ENCODE measurements around the gene SLC25A53. TPM values are rescaled to one million over a fixed set of nuclear protein-coding genes. Genes with fewer than 3 reads are reported as not detected.
"Not testable (repeated sequence)": the region's sequence is repeated elsewhere in the genome, so short reads cannot be mapped to it uniquely, and the experiment has no call there.

Gene SLC25A53
- total and polyA plus RNA-seq, 4 donors, result 6.5 to 15.9 (median 10.3) TPM

GRCh38 chrX:104098151-104098808 lies 58.5 kb downstream of the SLC25A53 start:
- H3K36me3 ChIP-seq (ENCODE audit: control insufficient read depth in 1 of 2, insufficient read depth in 2 of 2, low read length in 1 of 2), result no peaks in the 10 kb centered on the region
- no peaks in the 10 kb centered on the region for H3K27me3 ChIP-seq (ENCODE audit: control insufficient read depth in 1 of 2, insufficient read depth in 2 of 2, low read length in 1 of 2)
- intact Hi-C loops (cut with DNase I), result no loop called here
- no peak overlapping the region for H3K4me3 ChIP-seq (ENCODE audit: low read length in 2 of 2)
- no peak overlapping the region for H3K27ac ChIP-seq (ENCODE audit: low read depth in 1 of 2, low read length in 2 of 2)
- no peaks in the 10 kb centered on the region for H3K9me3 ChIP-seq (ENCODE audit: control insufficient read depth, low read length)
- DNase-seq (no peak), ATAC-seq (ENCODE audit: low FRiP score) (no peak)
- WGBS, 2 donors, result 1 to 4% methylated on average over 4 of the region's 4 CpGs
- H3K4me1 ChIP-seq (ENCODE audit: control insufficient read depth in 1 of 2, insufficient read depth in 2 of 2, low read length in 2 of 2), result no peaks in the 10 kb centered on the region

- ATAC-seq (ENCODE audit: low FRiP score), result no peak
- Histone ChIP-seq H3K4me1 (ENCODE audit: control insufficient read depth in 1 of 2, insufficient read depth in 2 of 2, low read length in 2 of 2) (no peaks in the 10 kb centered on the region), H3K27me3 (ENCODE audit: control insufficient read depth in 1 of 2, insufficient read depth in 2 of 2, low read length in 1 of 2) (no peaks in the 10 kb centered on the region), H3K9me3 (ENCODE audit: control insufficient read depth, low read length) (no peaks in the 10 kb centered on the region), H3K27ac (ENCODE audit: low read depth in 1 of 2, low read length in 2 of 2) (no peak overlapping the region), H3K36me3 (ENCODE audit: control insufficient read depth in 1 of 2, insufficient read depth in 2 of 2, low read length in 1 of 2) (no peaks in the 10 kb centered on the region), H3K4me3 (ENCODE audit: low read length in 2 of 2) (no peak overlapping the region)
- 79 to 86% methylated on average over 7 of the region's 7 CpGs for WGBS, 2 donors
- intact Hi-C loops (cut with DNase I), result no loop called here
- DNase-seq, result no peak
Observed at GRCh38 chrX:104085919-104086318, 70.9 kb downstream of the SLC25A53 start.

- DNase-seq, result no peak
- Histone ChIP-seq H3K4me1 (ENCODE audit: control insufficient read depth in 1 of 2, insufficient read depth in 2 of 2, low read length in 2 of 2) (no peaks in the 10 kb centered on the region), H3K9me3 (ENCODE audit: control insufficient read depth, low read length) (no peaks in the 10 kb centered on the region), H3K36me3 (ENCODE audit: control insufficient read depth in 1 of 2, insufficient read depth in 2 of 2, low read length in 1 of 2) (no peaks in the 10 kb centered on the region), H3K27me3 (ENCODE audit: control insufficient read depth in 1 of 2, insufficient read depth in 2 of 2, low read length in 1 of 2) (no peaks in the 10 kb centered on the region), H3K27ac (ENCODE audit: low read depth in 1 of 2, low read length in 2 of 2) (no peak overlapping the region), H3K4me3 (ENCODE audit: low read length in 2 of 2) (no peak overlapping the region)
- 83 to 94% methylated on average over 6 to 7 of the region's 7 CpGs for WGBS, 2 donors
- ATAC-seq (ENCODE audit: low FRiP score), result no peak
- intact Hi-C loops (cut with DNase I), result no loop called here
Observed at GRCh38 chrX:104085477-104085876, 71.3 kb downstream of the SLC25A53 start.

DNA sequence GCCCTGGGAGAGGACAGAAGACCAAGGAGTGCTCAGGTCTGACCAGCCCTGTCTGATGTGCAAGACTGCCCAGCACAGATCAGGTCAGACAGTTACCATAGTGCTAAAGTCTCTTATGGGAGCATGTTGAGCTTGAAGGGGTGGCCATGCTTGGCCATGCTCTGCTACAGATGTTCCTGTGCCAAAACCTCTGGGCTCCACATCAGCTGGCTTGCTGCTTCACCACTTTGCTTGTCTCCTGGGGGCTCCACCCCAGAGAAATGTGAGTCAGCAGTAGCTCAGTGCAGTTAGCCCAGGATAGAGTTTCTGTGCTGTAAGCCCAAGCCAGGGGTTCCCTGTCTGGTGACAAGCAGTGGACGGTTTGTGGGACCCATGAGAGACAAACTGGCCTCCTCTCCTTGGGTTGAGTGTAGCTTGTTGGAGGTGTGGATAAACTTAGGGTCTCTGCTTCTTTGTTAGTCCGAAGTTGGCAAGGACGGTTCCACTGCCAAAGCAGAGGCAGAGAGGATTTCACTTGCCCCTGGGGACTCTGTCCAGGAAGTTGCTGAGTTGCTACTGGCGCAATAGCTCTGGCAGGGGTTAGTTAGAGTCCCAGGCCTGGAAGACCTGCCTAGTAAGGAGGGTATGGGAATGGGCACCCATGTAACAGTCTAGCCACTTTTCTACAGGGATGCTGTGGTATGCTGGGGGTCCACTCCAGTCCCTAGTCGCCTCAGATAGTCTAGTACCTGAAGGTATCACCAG lies 72.1 kb downstream of the SLC25A53 start:
- no peak for DNase-seq
- WGBS, 2 donors, result 31 to 45% methylated on average over 5 of the region's 5 CpGs
- H3K4me1 ChIP-seq (ENCODE audit: control insufficient read depth in 1 of 2, insufficient read depth in 2 of 2, low read length in 2 of 2), result no peaks in the 10 kb centered on the region
- H3K9me3 ChIP-seq (ENCODE audit: control insufficient read depth, low read length), result no peaks in the 10 kb centered on the region
- no peaks in the 10 kb centered on the region for H3K36me3 ChIP-seq (ENCODE audit: control insufficient read depth in 1 of 2, insufficient read depth in 2 of 2, low read length in 1 of 2)
- H3K4me3 ChIP-seq (ENCODE audit: low read length in 2 of 2), result no peak overlapping the region
- no peaks in the 10 kb centered on the region for H3K27me3 ChIP-seq (ENCODE audit: control insufficient read depth in 1 of 2, insufficient read depth in 2 of 2, low read length in 1 of 2)
- H3K27ac ChIP-seq (ENCODE audit: low read depth in 1 of 2, low read length in 2 of 2), result no peak overlapping the region
- intact Hi-C loops (cut with DNase I), result no loop called here
- ATAC-seq (ENCODE audit: low FRiP score), result peak; percentile 26

DNA sequence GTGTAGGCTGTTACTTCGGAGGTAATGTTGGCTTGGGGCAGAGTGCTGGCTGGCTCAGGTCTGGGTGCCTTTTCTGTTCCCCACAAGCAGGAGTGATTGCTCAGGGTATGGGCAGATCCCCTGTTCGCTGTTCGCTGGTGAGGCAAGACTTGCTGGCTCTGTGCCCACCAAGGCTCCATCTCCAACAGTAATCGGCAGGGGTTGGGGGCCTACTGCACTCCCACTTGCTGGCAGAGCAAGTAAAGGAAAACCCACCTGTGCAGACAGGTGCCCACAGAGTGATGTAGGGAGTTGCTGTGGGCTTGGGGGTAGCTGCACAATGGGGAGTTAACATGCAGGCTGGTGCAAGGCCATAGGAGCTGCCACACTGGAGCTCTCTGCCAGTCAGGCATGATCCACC lies 72.7 kb downstream of the SLC25A53 start:
- no peaks in the 10 kb centered on the region for H3K27me3 ChIP-seq (ENCODE audit: control insufficient read depth in 1 of 2, insufficient read depth in 2 of 2, low read length in 1 of 2)
- no peaks in the 10 kb centered on the region for H3K4me1 ChIP-seq (ENCODE audit: control insufficient read depth in 1 of 2, insufficient read depth in 2 of 2, low read length in 2 of 2)
- intact Hi-C loops (cut with DNase I), result no loop called here
- WGBS, 2 donors, result 78 to 84% methylated on average over 4 of the region's 4 CpGs
- ATAC-seq (ENCODE audit: low FRiP score) (peak; percentile 26), DNase-seq (peak in 1 of 2 donors; percentile 67)
- no peaks in the 10 kb centered on the region for H3K9me3 ChIP-seq (ENCODE audit: control insufficient read depth, low read length)
- no peaks in the 10 kb centered on the region for H3K36me3 ChIP-seq (ENCODE audit: control insufficient read depth in 1 of 2, insufficient read depth in 2 of 2, low read length in 1 of 2)
- H3K4me3 ChIP-seq (ENCODE audit: low read length in 2 of 2), result no peak overlapping the region
- H3K27ac ChIP-seq (ENCODE audit: low read depth in 1 of 2, low read length in 2 of 2), result no peak overlapping the region

GRCh38 chrX:104077854-104078253 lies 79.0 kb downstream of the SLC25A53 start:
- H3K9me3 ChIP-seq (ENCODE audit: control insufficient read depth, low read length); ATAC-seq (ENCODE audit: low FRiP score); intact Hi-C loops (cut with DNase I); H3K36me3 ChIP-seq (ENCODE audit: control insufficient read depth in 1 of 2, insufficient read depth in 2 of 2, low read length in 1 of 2); H3K4me3 ChIP-seq (ENCODE audit: low read length in 2 of 2); DNase-seq; H3K27me3 ChIP-seq (ENCODE audit: control insufficient read depth in 1 of 2, insufficient read depth in 2 of 2, low read length in 1 of 2); H3K4me1 ChIP-seq (ENCODE audit: control insufficient read depth in 1 of 2, insufficient read depth in 2 of 2, low read length in 2 of 2); H3K27ac ChIP-seq (ENCODE audit: low read depth in 1 of 2, low read length in 2 of 2): not testable (repeated sequence)
- WGBS, 2 donors, result no CpG with 5 or more reads among the region's 6 CpGs

- H3K4me3 ChIP-seq (ENCODE audit: low read length in 2 of 2); H3K36me3 ChIP-seq (ENCODE audit: control insufficient read depth in 1 of 2, insufficient read depth in 2 of 2, low read length in 1 of 2); H3K27me3 ChIP-seq (ENCODE audit: control insufficient read depth in 1 of 2, insufficient read depth in 2 of 2, low read length in 1 of 2); H3K4me1 ChIP-seq (ENCODE audit: control insufficient read depth in 1 of 2, insufficient read depth in 2 of 2, low read length in 2 of 2); intact Hi-C loops (cut with DNase I); H3K27ac ChIP-seq (ENCODE audit: low read depth in 1 of 2, low read length in 2 of 2); DNase-seq; H3K9me3 ChIP-seq (ENCODE audit: control insufficient read depth, low read length): not testable (repeated sequence)
- ATAC-seq (ENCODE audit: low FRiP score), result peak; percentile 88
- no CpG with 5 or more reads among the region's 46 CpGs for WGBS, 2 donors
Observed at GRCh38 chrX:104075778-104076445, 80.9 kb downstream of the SLC25A53 start, which contains the start of gene TMSB15C. Gene TMSB15C (minus strand): TSS chrX:104076236.

DNA sequence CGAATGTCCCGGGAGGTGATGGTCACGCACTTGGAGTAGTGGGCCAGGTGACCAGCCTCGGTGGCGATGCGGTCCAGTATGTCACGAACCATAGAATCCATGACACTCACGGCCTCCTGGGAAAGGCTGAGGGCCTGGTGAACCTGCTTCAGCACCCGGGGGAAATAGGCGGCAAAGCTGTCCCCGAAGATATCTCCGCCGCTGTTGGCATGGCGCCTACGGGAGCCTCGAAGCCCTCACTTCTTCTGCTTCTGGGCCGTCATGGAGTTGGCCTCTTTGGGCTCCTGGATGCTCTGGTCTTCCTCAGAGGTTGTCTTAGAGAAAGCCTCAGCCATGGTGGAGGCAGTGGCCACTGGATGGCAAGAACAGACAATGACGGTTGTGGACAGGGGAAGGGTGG lies 94.2 kb downstream of the SLC25A53 start:
- ATAC-seq (ENCODE audit: low FRiP score); H3K4me1 ChIP-seq (ENCODE audit: control insufficient read depth in 1 of 2, insufficient read depth in 2 of 2, low read length in 2 of 2); DNase-seq; H3K4me3 ChIP-seq (ENCODE audit: low read length in 2 of 2); H3K27ac ChIP-seq (ENCODE audit: low read depth in 1 of 2, low read length in 2 of 2); intact Hi-C loops (cut with DNase I); H3K9me3 ChIP-seq (ENCODE audit: control insufficient read depth, low read length); H3K36me3 ChIP-seq (ENCODE audit: control insufficient read depth in 1 of 2, insufficient read depth in 2 of 2, low read length in 1 of 2); H3K27me3 ChIP-seq (ENCODE audit: control insufficient read depth in 1 of 2, insufficient read depth in 2 of 2, low read length in 1 of 2): not testable (repeated sequence)
- 93 to 94% methylated on average over 9 of the region's 18 CpGs for WGBS, 2 donors
